GM12872 (cell line): Measurements from ENCODE around the gene ATP10A.

Experiments
- TF ChIP-seq, protein P1 (sequence below): IDR thresholded peaks from 3 replicates; pipeline ENCODE4 v1.5.1; 2011; ENCODE audit warnings: low read depth, mild to moderate bottlenecking, low read length, moderate library complexity; ENCODE audit not compliant: insufficient read depth

ATP10A gene

GRCh38 chr15:25710184-25710583, 152.9 kb downstream of the ATP10A start:
- TF ChIP-seq, protein P1, sequence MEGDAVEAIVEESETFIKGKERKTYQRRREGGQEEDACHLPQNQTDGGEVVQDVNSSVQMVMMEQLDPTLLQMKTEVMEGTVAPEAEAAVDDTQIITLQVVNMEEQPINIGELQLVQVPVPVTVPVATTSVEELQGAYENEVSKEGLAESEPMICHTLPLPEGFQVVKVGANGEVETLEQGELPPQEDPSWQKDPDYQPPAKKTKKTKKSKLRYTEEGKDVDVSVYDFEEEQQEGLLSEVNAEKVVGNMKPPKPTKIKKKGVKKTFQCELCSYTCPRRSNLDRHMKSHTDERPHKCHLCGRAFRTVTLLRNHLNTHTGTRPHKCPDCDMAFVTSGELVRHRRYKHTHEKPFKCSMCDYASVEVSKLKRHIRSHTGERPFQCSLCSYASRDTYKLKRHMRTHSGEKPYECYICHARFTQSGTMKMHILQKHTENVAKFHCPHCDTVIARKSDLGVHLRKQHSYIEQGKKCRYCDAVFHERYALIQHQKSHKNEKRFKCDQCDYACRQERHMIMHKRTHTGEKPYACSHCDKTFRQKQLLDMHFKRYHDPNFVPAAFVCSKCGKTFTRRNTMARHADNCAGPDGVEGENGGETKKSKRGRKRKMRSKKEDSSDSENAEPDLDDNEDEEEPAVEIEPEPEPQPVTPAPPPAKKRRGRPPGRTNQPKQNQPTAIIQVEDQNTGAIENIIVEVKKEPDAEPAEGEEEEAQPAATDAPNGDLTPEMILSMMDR, result peak; percentile 43; the same call in 2 of the 3 replicates

GRCh38 chr15:25709437-25710159, 153.5 kb downstream of the ATP10A start:
- TF ChIP-seq, protein P1, result no peak

GRCh38 chr15:25708391-25708790, 154.7 kb downstream of the ATP10A start:
- TF ChIP-seq, protein P1, result no peak

GRCh38 chr15:25707656-25708365, 155.3 kb downstream of the ATP10A start:
- TF ChIP-seq, protein P1, result no peak

GRCh38 chr15:25706176-25706955, 156.8 kb downstream of the ATP10A start:
- TF ChIP-seq, protein P1, result no peak

GRCh38 chr15:25705433-25706115, 157.6 kb downstream of the ATP10A start:
- TF ChIP-seq, protein P1, result no peak

- TF ChIP-seq, protein P1, result no peak
Observed at GRCh38 chr15:25703726-25704125, 159.4 kb downstream of the ATP10A start.
